CD14-positive monocyte (primary cell): ENCODE measurements around the gene ELOB. TPM values are rescaled to one million over a fixed set of nuclear protein-coding genes. Genes with fewer than 3 reads are reported as not detected.
A peak's percentile ranks its signal among the peaks of the same experiment; 100 is the strongest.

Experiments used
- DNase-seq, 3 donors: peaks; one replicate each; pipeline ENCODE4 v3.0.0-alpha.2; 2011 to 2022
- H2AFZ ChIP-seq: 2 replicates; pipeline ENCODE4 v1.6.0; 2012; ENCODE audit warnings: mild to moderate bottlenecking, low read depth, low read length, inconsistent platforms; ENCODE audit not compliant: insufficient read depth, poor library complexity, severe bottlenecking
- H3K27ac ChIP-seq, 2 donors: 1 replicate in 1 of 2; 2 replicates in 1 of 2; pipeline ENCODE4 v1.5.1; 2012 to 2013; ENCODE audit warnings: low read length in 2 of 2, control low read depth in 1 of 2, inconsistent platforms in 1 of 2, low read depth in 1 of 2, mild to moderate bottlenecking in 1 of 2
- H3K27me3 ChIP-seq, 2 donors: one replicate each; pipeline versions ENCODE4 v1.6.0 to v1.6.1; 2011 to 2013; ENCODE audit warnings: low read length in 2 of 2; ENCODE audit not compliant: control insufficient read depth in 2 of 2, insufficient read depth in 2 of 2
- H3K36me3 ChIP-seq, 2 donors: replicated peaks in 1 of 2; 1 replicate in 1 of 2; 2 replicates in 1 of 2; pipeline versions ENCODE4 v1.5.1 to v1.6.1; 2012 to 2013; ENCODE audit warnings: low read length in 2 of 2, control low read depth in 1 of 2, inconsistent platforms in 1 of 2, mild to moderate bottlenecking in 1 of 2; ENCODE audit not compliant: insufficient read depth in 2 of 2, control insufficient read depth in 1 of 2
- H3K4me1 ChIP-seq, 2 donors: 1 replicate in 1 of 2; 2 replicates in 1 of 2; pipeline versions ENCODE4 v1.5.1 to v1.6.1; 2012 to 2013; ENCODE audit warnings: low read length in 2 of 2, control low read depth in 1 of 2, inconsistent platforms in 1 of 2, mild to moderate bottlenecking in 1 of 2, moderate library complexity in 1 of 2; ENCODE audit not compliant: insufficient read depth in 2 of 2, control insufficient read depth in 1 of 2
- H3K4me2 ChIP-seq: replicated peaks from 2 replicates; pipeline ENCODE3; 2012; ENCODE audit warnings: low read length, moderate library complexity, mild to moderate bottlenecking; ENCODE audit not compliant: poor library complexity, severe bottlenecking; ENCODE audit errors: extremely low read depth
- H3K4me3 ChIP-seq, 3 experiments: fragments of 200-600 bp in 1 of 3; sonication (generic) in 1 of 3; replicated peaks in 1 of 3; 1 replicate in 2 of 3; 2 replicates in 1 of 3; pipeline ENCODE4 v1.5.1; 2011 to 2013; ENCODE audit warnings: low read length in 3 of 3, mild to moderate bottlenecking in 3 of 3, control low read depth in 2 of 3, low read depth in 2 of 3, inconsistent platforms in 1 of 3, moderate library complexity in 1 of 3
- H3K79me2 ChIP-seq: 2 replicates; pipeline ENCODE4 v1.6.0; 2012; ENCODE audit warnings: mild to moderate bottlenecking, control low read depth, inconsistent platforms, low read length, moderate library complexity; ENCODE audit not compliant: insufficient read depth
- H3K9ac ChIP-seq: 2 replicates; pipeline ENCODE4 v1.6.0; 2017; ENCODE audit warnings: low read length, mild to moderate bottlenecking; ENCODE audit not compliant: insufficient read depth, poor library complexity, severe bottlenecking
- H3K9me3 ChIP-seq, 2 donors: replicated peaks in 1 of 2; 1 replicate in 1 of 2; 2 replicates in 1 of 2; pipeline versions ENCODE4 v1.5.1 to v1.6.1; 2012 to 2013; ENCODE audit warnings: low read length in 2 of 2, control low read depth in 1 of 2; ENCODE audit not compliant: control insufficient read depth in 1 of 2, insufficient read depth in 1 of 2
- H4K20me1 ChIP-seq: 2 replicates; pipeline ENCODE4 v1.6.0; 2012; ENCODE audit warnings: mild to moderate bottlenecking, low read length, control low read depth, moderate library complexity; ENCODE audit not compliant: insufficient read depth
- H3K27ac Mint-ChIP-seq, 7 donors: one replicate each; pipeline ENCODE4 v1.8.0; 2020; ENCODE audit warnings: mild to moderate bottlenecking in 7 of 7, mixed read lengths in 7 of 7, moderate library complexity in 6 of 7, inconsistent platforms in 2 of 7
- H3K27me3 Mint-ChIP-seq, 3 donors: one replicate each; pipeline ENCODE4 v1.8.0; 2021 to 2022; ENCODE audit warnings: low read depth in 3 of 3, mild to moderate bottlenecking in 3 of 3, mixed read lengths in 3 of 3, moderate library complexity in 3 of 3, inconsistent platforms in 1 of 3
- H3K36me3 Mint-ChIP-seq, 2 donors: one replicate each; pipeline ENCODE4 v1.8.0; 2020; ENCODE audit warnings: mixed read lengths in 2 of 2, inconsistent platforms in 1 of 2, mild to moderate bottlenecking in 1 of 2
- H3K4me1 Mint-ChIP-seq: one replicate; pipeline ENCODE4 v1.8.0; 2020; ENCODE audit warnings: mild to moderate bottlenecking, mixed read lengths
- H3K4me3 Mint-ChIP-seq, 2 donors: one replicate each; pipeline ENCODE4 v1.8.0; 2020; ENCODE audit warnings: mild to moderate bottlenecking in 2 of 2, mixed read lengths in 2 of 2, moderate library complexity in 1 of 2
- H3K9me3 Mint-ChIP-seq, 7 donors: one replicate each; pipeline ENCODE4 v1.8.0; 2020 to 2022; ENCODE audit warnings: mixed read lengths in 7 of 7, mild to moderate bottlenecking in 6 of 7, moderate library complexity in 6 of 7, inconsistent platforms in 2 of 7
- WGBS: methylation state at CpG from one replicate; pipeline ENCODE4 v1.1.5; 2013; ENCODE audit warnings: missing lambda C conversion rate; ENCODE audit not compliant: insufficient coverage; 5-methylcytosine and 5-hydroxymethylcytosine counted together
- intact Hi-C, 2 donors: fragments of 100-400 bp; cut with micrococcal nuclease; formaldehyde crosslinking; loops; one replicate each; pipeline versions ENCODE4 v1.15.0 to v1.15.1; 2023
- polyA plus RNA-seq, 3 donors: library from polyadenylated mRNA; depleted of rRNA in 1 of 3; unstranded in 2 of 3; stranded (reverse) in 1 of 3; fragments of 300-500 nt in 2 of 3; fragments of >200 nt in 1 of 3; fragmentation: Illumina TruSeq in 2 of 3; gene quantifications; 1 replicate in 2 of 3; 2 replicates in 1 of 3; pipeline ENCODE4 v1.2.3, GENCODE V29; 2012 to 2021
- TF ChIP-seq, protein P1 (sequence below): fragments of 200-600 bp; IDR thresholded peaks from one replicate; pipeline ENCODE4 v1.8.0; 2022; ENCODE audit warnings: antibody characterized with exemption, mild to moderate bottlenecking

The ELOB gene
- polyA plus RNA-seq, 3 donors, result 150 to 405 (median 363) TPM

DNA sequence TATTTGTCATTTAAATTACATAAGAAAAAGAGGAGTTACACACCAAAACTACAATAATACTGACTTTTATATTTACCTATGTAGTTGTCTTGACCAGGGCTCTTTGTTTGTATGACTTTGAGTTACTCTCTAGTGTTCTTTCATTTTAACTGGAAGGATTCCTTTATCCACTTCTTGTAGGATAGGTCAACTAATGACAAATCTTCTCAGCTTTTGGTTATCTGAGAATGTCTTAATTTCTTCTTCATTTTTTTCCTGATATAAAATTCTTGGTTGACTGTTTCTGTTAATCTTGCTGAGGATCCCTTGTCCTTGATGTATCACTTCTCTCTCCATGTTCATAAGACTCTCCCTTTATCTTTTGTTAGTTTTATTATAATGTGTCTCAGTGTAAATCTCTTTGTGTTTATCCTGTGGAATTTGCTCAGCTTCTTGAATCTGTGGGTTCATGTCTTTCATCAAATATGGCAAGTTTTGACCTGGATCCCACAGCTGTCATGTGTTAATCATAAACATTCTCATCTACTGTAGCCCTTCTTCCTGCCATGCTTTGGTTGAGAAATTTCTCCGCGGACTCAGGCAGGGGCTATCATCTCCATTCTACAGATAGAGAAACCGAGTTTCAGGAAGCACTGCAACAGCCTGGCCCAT lies 26.6 kb upstream of the ELOB start:
- Histone ChIP-seq H3K4me1 (peaks cover 6 to 8% of the 10 kb centered on the region in 2 donors), H3K4me2 (no peak overlapping the region), H3K4me3 (no peak overlapping the region), H3K9me3 (peaks cover 9 to 15% of the 10 kb centered on the region in 2 donors), H3K36me3 (no peaks in the 10 kb centered on the region), H3K79me2 (no peaks in the 10 kb centered on the region), H2AFZ (no peak overlapping the region), H3K27ac (no peak overlapping the region), H3K27me3 (no peaks in the 10 kb centered on the region), H3K9ac (no peak overlapping the region), H4K20me1 (no peaks in the 10 kb centered on the region)
- Mint-ChIP-seq H3K9me3 (peaks cover 12 to 20% (median 16%) of the 10 kb centered on the region in 7 donors), H3K27me3 (peaks cover 7 to 17% (median 11%) of the 10 kb centered on the region in 3 donors), H3K27ac (peak overlapping the region in 1 of 7 donors; percentile 1), H3K36me3 (no peaks in the 10 kb centered on the region), H3K4me3 (no peak overlapping the region), H3K4me1 (peaks cover 11% of the 10 kb centered on the region)
- no CpG with 5 or more reads among the region's 3 CpGs for WGBS
- intact Hi-C loops, result no loop called here
- TF ChIP-seq, protein P1, sequence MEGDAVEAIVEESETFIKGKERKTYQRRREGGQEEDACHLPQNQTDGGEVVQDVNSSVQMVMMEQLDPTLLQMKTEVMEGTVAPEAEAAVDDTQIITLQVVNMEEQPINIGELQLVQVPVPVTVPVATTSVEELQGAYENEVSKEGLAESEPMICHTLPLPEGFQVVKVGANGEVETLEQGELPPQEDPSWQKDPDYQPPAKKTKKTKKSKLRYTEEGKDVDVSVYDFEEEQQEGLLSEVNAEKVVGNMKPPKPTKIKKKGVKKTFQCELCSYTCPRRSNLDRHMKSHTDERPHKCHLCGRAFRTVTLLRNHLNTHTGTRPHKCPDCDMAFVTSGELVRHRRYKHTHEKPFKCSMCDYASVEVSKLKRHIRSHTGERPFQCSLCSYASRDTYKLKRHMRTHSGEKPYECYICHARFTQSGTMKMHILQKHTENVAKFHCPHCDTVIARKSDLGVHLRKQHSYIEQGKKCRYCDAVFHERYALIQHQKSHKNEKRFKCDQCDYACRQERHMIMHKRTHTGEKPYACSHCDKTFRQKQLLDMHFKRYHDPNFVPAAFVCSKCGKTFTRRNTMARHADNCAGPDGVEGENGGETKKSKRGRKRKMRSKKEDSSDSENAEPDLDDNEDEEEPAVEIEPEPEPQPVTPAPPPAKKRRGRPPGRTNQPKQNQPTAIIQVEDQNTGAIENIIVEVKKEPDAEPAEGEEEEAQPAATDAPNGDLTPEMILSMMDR, result no peak
- DNase-seq, result no peak

DNA sequence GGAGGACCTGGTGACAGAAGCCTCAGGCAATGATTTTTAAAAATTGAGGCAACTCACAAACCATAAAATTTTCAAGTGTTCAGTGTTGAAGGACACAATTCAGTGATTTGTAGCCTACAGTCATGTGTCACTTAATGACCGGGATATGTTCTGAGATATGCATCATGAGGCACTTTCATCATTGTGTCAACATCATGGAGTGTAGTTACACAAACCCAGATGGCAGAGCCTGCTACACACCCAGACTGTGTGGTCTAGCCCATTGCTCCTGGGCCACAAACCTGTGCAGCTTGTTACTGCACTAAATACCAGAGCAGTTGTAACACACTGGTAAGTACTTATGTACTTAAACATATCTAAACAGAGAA lies 22.8 kb upstream of the ELOB start:
- Histone ChIP-seq H4K20me1 (no peaks in the 10 kb centered on the region), H2AFZ (peak overlapping the region; percentile 30), H3K4me1 (peaks cover 25 to 42% of the 10 kb centered on the region in 2 donors), H3K4me2 (no peak overlapping the region), H3K4me3 (no peak overlapping the region), H3K9ac (no peak overlapping the region), H3K9me3 (peaks cover 9 to 11% of the 10 kb centered on the region in 2 donors), H3K36me3 (no peaks in the 10 kb centered on the region), H3K27me3 (no peaks in the 10 kb centered on the region), H3K27ac (no peak overlapping the region), H3K79me2 (no peaks in the 10 kb centered on the region)
- intact Hi-C loops, result no loop called here
- H3K27me3 Mint-ChIP-seq, result peaks cover 3 to 13% (median 11%) of the 10 kb centered on the region in 3 donors
- 67% methylated on average over 1 of the region's 1 CpG for WGBS
- no peaks in the 10 kb centered on the region for H3K36me3 Mint-ChIP-seq
- peaks cover 32% of the 10 kb centered on the region for H3K4me1 Mint-ChIP-seq
- peak overlapping the region in 2 of 7 donors; percentile 19 to 67 for H3K27ac Mint-ChIP-seq
- peak in 2 of 3 donors; percentile 37 to 61 for DNase-seq
- H3K9me3 Mint-ChIP-seq, result peaks cover 8 to 16% (median 13%) of the 10 kb centered on the region in 7 donors
- TF ChIP-seq, protein P1, result no peak
- no peak overlapping the region for H3K4me3 Mint-ChIP-seq
